HPDE6-E6E7 (cell line): ENCODE data around the gene EVPL.

Experiments
- DNase-seq: peaks from one replicate; pipeline ENCODE4 v3.0.0; 2011; ENCODE audit warnings: missing footprints; ENCODE audit errors: extremely low spot score

The EVPL gene

DNA sequence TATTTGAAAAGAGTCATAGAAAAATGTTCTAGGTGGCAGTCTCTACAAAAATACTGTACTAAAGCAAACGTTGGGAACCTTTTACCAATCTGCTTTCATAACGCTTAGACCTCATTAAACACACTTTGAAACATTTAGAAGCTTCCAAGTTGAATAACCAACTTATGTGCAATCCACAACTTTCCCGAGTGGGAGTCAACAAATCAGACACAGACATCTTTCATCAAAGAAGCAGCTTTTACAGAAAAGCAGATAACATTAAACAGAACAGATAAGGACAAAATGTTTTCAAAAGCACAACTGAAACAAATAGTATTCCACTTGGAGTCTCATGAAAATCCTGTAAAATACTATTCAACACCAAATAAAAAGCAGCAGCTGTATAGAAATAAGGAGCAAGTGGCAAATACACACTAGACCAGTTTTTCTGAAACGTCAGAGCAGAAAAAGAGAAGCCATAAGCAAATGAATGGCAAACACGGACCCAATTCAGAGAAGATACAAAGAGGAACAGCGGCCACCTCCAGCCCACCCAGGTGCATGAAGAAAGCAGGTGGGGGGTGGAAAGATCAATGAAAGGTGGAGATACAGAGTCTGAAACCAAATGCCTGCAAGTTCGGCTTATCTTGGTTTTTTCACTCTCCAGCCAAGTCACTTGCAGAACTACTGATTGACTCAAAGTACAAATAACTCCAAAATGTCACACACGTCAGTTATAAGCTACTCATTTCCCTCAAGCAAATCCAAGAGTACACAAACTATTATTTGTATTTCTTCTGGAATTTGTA lies 67.9 kb downstream of the EVPL start:
- no peak for DNase-seq
